Mucosa of rectum (tissue), 2 donors: ENCODE results near the gene AGK.
"Not testable (repeated sequence)": the region's sequence is repeated elsewhere in the genome, so short reads cannot be mapped to it uniquely, and the experiment has no call there.

ENCODE experiments used
- H3K27ac ChIP-seq, 2 donors: one replicate each; pipeline ENCODE4 v1.7.0; 2013; ENCODE audit warnings: inconsistent platforms in 2 of 2, low read depth in 2 of 2, low read length in 2 of 2
- H3K27me3 ChIP-seq, 2 donors: one replicate each; pipeline ENCODE4 v1.7.0; 2013; ENCODE audit warnings: low read length in 2 of 2; ENCODE audit not compliant: control insufficient read depth in 2 of 2, insufficient read depth in 2 of 2
- H3K36me3 ChIP-seq, 2 donors: one replicate each; pipeline ENCODE4 v1.7.0; 2013; ENCODE audit warnings: low read length in 2 of 2; ENCODE audit not compliant: control insufficient read depth in 2 of 2, insufficient read depth in 2 of 2
- H3K4me1 ChIP-seq, 2 donors: one replicate each; pipeline ENCODE4 v1.7.0; 2013; ENCODE audit warnings: low read length in 2 of 2, mild to moderate bottlenecking in 1 of 2; ENCODE audit not compliant: control insufficient read depth in 2 of 2, insufficient read depth in 2 of 2
- H3K4me3 ChIP-seq, 2 donors: one replicate each; pipeline ENCODE4 v1.7.0; 2013; ENCODE audit warnings: low read length in 2 of 2
- H3K9ac ChIP-seq, 2 donors: one replicate each; pipeline ENCODE4 v1.7.0; 2013; ENCODE audit warnings: low read length in 2 of 2, low read depth in 1 of 2, mild to moderate bottlenecking in 1 of 2
- H3K9me3 ChIP-seq, 2 donors: one replicate each; pipeline ENCODE4 v1.7.0; 2013; ENCODE audit warnings: low read length in 2 of 2; ENCODE audit not compliant: control insufficient read depth in 2 of 2
- donor health status: healthy.
- donor health status: Normal muscosa, but diverticular disease.

AGK gene

DNA sequence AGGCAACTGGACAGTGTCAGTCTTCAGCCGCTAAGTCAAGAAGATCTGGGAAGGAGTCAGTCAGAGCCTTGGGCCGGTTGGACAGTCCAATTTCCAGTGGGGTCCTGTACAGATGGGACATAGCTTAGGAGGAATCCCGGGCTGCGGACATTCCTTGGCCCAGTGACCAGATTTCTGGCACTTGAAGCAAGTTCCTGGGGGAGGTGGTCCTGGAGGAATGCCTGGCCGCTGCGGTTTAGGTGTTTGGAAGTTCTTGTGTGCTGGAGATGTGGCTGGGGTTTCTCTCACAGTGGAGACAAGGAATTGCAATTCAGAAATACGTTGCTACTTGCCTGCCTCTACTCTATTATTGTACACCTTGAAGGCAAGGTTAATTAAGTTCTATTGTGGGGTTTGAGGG lies 30.9 kb downstream of the AGK start:
- not testable (repeated sequence) for H3K4me3 ChIP-seq, H3K27ac ChIP-seq, H3K27me3 ChIP-seq, H3K9ac ChIP-seq, H3K36me3 ChIP-seq, H3K9me3 ChIP-seq, H3K4me1 ChIP-seq

DNA sequence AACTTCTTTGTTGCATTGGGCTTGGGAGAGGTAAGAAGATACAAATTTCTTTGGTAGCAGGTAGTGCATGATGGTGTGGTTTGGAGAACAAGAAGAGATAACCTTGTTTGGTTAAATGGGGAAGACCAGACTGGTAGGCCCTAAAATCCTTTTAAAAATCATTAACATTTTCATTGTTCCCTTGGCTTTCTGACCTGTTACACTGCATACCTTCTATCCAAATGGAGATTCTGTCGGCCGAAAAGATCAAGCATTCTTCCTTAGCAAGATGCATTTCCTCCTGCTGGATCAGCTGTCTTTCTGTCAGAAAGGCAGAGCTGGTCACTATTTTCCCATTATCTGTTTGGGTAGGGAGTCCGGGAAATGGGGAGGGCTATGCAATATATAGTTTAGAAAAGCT lies 33.7 kb downstream of the AGK start:
- Histone ChIP-seq H3K4me3 (no peak overlapping the region), H3K4me1 (no peaks in the 10 kb centered on the region), H3K27me3 (no peaks in the 10 kb centered on the region), H3K27ac (no peak overlapping the region), H3K36me3 (no peaks in the 10 kb centered on the region), H3K9ac (no peak overlapping the region), H3K9me3 (no peaks in the 10 kb centered on the region)

DNA sequence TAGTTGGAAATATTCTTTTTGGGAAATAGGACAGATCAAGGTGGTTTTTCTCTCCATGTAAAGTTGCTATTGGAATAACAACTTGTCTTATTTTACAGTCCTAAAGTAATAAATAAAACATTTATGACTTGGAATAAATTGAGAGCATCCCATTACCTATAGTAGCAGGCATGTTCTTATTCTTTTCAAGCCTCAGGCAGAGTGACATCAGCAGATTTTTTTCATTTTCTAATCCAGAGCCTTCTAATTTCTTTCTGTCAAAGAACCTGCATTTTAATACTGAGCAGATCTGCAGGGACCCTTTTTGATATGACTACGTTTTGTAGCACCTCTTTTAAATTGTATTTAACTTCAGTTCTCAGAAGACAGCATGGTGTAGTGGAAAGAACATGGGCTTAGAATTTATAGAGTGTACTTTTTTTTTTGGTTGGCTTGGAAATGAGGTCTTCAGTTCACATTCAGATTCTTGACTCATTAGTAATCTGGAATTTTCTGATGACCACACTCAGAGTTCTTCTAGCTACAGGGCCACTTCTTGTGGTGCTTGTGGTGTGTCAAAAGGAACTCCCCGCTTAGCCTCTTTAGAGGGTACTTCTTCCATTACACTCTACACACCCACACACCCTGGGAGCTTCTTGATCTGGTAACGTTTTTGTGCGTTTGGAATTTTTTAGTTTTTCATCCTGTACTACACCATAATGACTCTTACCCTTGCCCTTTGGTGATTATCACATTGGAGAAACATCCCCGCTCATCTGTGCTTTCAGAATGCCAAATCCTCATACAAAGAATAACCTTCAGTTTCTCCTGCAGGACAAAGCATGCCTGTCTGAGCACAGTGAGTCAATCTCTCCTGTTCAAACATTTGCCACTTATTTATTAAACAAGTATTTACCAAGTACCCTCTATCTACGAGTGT lies 34.6 kb downstream of the AGK start:
- H3K9ac ChIP-seq, result no peak overlapping the region
- no peak overlapping the region for H3K27ac ChIP-seq
- no peaks in the 10 kb centered on the region for H3K27me3 ChIP-seq
- H3K9me3 ChIP-seq, result no peaks in the 10 kb centered on the region
- no peak overlapping the region for H3K4me3 ChIP-seq
- H3K4me1 ChIP-seq, result no peaks in the 10 kb centered on the region
- no peaks in the 10 kb centered on the region for H3K36me3 ChIP-seq

DNA sequence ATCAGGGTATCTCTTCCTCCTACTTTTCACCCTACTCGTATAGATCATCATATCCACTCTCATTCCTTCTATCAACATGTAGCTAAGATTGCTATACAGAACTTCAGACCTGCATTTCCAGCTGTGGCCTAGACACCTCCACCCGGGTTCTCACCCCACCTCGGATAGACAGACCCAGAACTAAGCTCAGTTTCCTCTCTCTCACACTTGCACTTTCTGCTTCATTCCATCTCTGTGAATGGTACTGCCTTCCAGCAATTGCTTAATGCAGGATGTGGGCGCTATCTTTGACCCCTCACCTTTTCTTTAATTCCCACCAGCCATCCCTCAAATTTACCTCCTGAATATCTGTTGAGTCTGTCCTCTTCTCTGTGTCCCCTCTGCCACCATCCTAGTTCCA lies 35.7 kb downstream of the AGK start:
- Histone ChIP-seq H3K9me3 (no peaks in the 10 kb centered on the region), H3K36me3 (no peaks in the 10 kb centered on the region), H3K4me3 (no peak overlapping the region), H3K27ac (no peak overlapping the region), H3K27me3 (no peaks in the 10 kb centered on the region), H3K9ac (no peak overlapping the region), H3K4me1 (no peaks in the 10 kb centered on the region)

DNA sequence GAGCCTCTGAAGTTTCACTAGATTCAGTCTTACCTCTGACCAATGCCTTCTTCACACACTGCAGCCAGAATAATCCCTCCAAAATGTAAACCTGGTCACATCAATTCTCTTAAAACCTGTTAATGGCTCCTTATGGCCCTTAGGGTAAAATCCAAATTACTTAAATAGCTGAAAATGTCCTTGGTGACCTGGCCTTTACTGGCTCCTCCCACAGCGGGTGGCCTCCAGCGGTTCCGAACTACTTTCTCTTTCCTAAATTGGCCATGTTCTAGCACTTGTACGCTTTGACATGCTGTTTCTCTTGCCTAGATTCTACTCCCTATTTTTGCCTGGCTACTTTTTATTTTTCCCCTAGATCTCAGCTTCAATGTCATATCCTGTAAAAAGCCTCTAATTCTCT lies 36.1 kb downstream of the AGK start:
- Histone ChIP-seq H3K27ac (no peak overlapping the region), H3K27me3 (no peaks in the 10 kb centered on the region), H3K9me3 (no peaks in the 10 kb centered on the region), H3K4me1 (no peaks in the 10 kb centered on the region), H3K4me3 (no peak overlapping the region), H3K36me3 (no peaks in the 10 kb centered on the region), H3K9ac (no peak overlapping the region)

DNA sequence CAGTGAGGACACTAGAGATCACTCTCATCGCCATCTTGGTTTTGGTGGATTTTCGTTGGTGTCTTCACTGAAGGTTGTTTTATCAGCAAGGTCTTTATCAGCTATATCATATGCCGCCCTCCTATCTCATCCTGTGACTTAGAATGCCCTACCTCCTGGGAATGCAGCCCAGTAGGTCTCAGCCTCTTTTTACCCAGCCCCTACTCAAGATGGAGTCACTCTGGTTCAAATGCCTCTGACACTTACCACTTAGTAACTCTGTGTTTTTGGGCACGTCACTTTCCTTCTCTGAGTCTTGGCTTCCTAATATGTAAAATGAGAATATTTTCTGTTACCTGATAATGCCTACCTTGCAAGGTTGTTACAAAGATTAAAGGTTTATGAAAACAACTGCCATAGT lies 37.7 kb downstream of the AGK start:
- Histone ChIP-seq H3K9ac (no peak overlapping the region), H3K4me1 (no peaks in the 10 kb centered on the region), H3K36me3 (peaks cover 0 to 4% of the 10 kb centered on the region in 2 donors), H3K27me3 (no peaks in the 10 kb centered on the region), H3K27ac (no peak overlapping the region), H3K9me3 (no peaks in the 10 kb centered on the region), H3K4me3 (no peak overlapping the region)

DNA sequence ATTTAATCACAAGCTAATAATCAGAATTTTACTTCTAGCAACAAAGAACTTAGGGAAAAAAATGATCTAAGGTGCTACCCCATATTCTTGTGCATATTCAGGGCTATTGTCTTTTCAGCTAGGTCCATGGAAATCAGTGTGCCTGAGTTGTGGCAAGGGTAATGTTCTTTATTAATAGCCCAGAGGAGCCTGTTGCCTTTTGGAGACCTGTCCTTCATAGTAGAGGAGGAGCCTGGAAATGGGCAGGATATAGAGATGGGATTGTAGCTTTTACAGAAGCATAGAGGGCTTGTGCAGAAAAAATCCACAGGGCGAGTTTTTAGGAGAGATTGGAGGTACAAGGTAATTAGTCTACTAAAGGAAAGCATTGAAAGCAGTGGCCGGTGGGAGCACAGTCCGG lies 38.9 kb downstream of the AGK start:
- peaks cover 0 to 4% of the 10 kb centered on the region in 2 donors for H3K36me3 ChIP-seq
- no peaks in the 10 kb centered on the region for H3K4me1 ChIP-seq
- H3K27me3 ChIP-seq, result no peaks in the 10 kb centered on the region
- H3K9ac ChIP-seq, result no peak overlapping the region
- H3K27ac ChIP-seq, result no peak overlapping the region
- no peaks in the 10 kb centered on the region for H3K9me3 ChIP-seq
- H3K4me3 ChIP-seq, result no peak overlapping the region

DNA sequence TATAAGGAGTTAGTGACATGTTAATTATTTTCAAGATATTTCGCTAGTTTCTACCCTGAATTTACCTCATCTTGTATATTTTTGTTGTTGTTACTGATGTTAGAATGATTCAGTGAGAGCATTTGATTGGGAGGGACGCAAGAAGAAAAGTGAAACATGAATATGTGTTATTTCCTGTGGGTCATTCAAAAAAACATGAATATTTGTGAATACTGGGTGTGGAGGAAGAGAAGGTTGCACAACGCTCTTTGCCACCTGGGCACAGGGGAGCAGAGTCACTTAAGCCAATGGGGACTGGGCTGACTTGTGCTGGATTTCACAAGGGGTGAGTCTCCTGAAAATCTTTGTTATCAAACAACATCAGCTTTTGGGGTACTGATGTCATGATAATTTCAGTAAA lies 39.5 kb downstream of the AGK start:
- H3K27me3 ChIP-seq, result no peaks in the 10 kb centered on the region
- H3K4me3 ChIP-seq, result no peak overlapping the region
- H3K27ac ChIP-seq, result no peak overlapping the region
- no peak overlapping the region for H3K9ac ChIP-seq
- H3K9me3 ChIP-seq, result no peaks in the 10 kb centered on the region
- peaks cover 0 to 4% of the 10 kb centered on the region in 2 donors for H3K36me3 ChIP-seq
- no peaks in the 10 kb centered on the region for H3K4me1 ChIP-seq

DNA sequence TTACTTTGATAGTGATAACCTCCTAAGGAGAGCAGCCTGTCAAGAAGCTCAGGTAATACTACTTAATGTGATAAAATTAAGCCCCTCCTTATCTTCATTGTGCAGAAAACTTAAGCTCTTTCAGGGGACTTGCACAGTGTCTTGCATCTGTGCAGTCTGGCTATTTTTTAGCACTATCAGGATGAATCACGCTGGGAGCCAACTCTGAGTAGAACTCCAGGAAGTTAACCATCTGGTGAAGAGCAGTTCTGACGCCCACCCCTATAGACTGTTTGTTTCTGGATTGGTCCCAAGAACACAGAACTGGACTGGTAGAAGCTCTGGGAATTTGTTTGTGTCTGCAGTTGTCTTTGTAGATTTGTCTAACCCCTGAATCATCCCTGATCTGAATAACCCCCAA lies 41.9 kb downstream of the AGK start:
- Histone ChIP-seq H3K27me3 (no peaks in the 10 kb centered on the region), H3K9ac (no peak overlapping the region), H3K27ac (no peak overlapping the region), H3K36me3 (peaks cover 9 to 10% of the 10 kb centered on the region in 2 donors), H3K4me3 (no peak overlapping the region), H3K4me1 (no peaks in the 10 kb centered on the region), H3K9me3 (no peaks in the 10 kb centered on the region)

DNA sequence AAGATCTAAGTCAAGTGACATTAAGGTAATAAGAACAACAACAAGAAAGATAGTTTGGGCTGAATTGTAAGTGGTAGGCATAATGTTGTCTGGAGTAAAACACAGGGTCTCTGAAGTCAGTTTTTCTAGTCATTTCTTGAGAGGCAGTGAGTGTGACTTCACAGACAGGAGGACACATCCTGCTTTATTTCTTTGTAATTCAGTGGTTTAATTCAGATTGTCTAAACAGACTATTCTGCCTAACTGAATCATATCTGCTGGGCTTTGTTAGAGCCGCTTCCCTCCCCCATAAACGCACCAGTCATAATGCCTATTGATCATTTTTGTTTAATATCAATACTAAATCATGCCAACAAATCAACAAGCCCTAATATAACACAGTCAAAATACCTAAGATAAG lies 46.8 kb downstream of the AGK start:
- no peaks in the 10 kb centered on the region for H3K9me3 ChIP-seq
- H3K36me3 ChIP-seq, result peaks cover 10 to 11% of the 10 kb centered on the region in 2 donors
- no peak overlapping the region for H3K9ac ChIP-seq
- H3K4me3 ChIP-seq, result no peak overlapping the region
- H3K27ac ChIP-seq, result no peak overlapping the region
- no peaks in the 10 kb centered on the region for H3K27me3 ChIP-seq
- no peaks in the 10 kb centered on the region for H3K4me1 ChIP-seq
